DMS153 treated with DMSO at 0.1 percent for 48 hours (cell line): ENCODE results near the gene POLR2B.
"Not testable (repeated sequence)": the region's sequence is repeated elsewhere in the genome, so short reads cannot be mapped to it uniquely, and the experiment has no call there.

Experiments used
- DNase-seq: peaks from one replicate; lab custom pipeline; 2025; ENCODE audit not compliant: unreplicated experiment; lab: John Stamatoyannopoulos, UW

The POLR2B gene

GRCh38 chr4:56978750-56979303 is at the start of gene POLR2B:
TSS of gene POLR2B (plus strand) at chr4:56978896. CDS start at chr4:56978986, 90 bp downstream.
- peak; percentile 96 for DNase-seq

DNA sequence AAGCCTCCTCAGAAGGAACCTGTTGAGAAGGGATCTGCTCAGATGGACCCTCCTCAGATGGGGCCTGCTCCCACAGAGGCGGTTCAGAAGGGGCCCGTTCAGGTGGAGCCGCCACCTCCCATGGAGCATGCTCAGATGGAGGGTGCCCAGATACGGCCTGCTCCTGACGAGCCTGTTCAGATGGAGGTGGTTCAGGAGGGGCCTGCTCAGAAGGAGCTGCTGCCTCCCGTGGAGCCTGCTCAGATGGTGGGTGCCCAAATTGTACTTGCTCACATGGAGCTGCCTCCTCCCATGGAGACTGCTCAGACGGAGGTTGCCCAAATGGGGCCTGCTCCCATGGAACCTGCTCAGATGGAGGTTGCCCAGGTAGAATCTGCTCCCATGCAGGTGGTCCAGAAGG is 48.1 kb upstream of the POLR2B start:
- no peak for DNase-seq

- DNase-seq = no peak
Measured at GRCh38 chr4:56931924-56932323, 46.8 kb upstream of the POLR2B start.

GRCh38 chr4:56937262-56937661 is 41.4 kb upstream of the POLR2B start:
- no peak for DNase-seq

GRCh38 chr4:56939826-56940225 is 38.9 kb upstream of the POLR2B start:
- not testable (repeated sequence) for DNase-seq

- no peak for DNase-seq
Measured at GRCh38 chr4:56940403-56940802, 38.3 kb upstream of the POLR2B start.

DNA sequence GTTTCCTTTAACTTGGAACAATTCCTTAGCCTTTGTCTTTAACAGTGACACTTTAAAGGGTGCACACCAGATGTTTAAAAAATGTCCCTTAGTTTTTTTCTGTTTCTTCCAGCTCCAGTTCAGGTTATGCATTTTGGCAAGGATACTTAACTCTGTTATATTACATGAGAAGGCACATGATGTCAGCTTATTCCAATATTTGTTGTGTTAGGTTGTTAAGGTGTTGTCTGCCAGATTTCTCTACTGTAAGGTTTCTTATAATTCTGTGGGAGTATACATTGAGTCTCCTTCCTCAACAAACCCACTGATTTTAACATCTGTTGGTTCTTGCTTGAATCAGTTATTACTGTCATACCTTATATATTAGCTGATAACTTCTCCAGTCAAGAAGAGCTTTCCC is 37.7 kb upstream of the POLR2B start:
- no peak for DNase-seq

DNA sequence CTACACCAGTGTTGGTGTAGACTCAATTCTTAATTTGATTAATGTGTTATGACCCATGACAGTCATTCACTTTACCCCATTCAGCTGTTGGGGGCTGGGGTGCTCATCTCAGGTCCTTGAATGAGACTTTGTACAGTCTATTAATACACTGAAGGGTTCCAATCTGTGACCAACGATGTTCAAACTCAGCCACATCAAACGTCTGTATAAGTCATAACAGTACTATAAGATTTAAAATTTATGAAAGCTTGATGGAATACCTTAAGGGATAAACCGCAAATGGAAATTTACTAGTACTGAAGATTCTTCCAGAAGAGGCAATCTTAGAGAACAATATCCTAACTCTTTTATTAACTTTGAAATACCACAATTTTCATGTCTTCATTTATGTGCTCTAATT is 37.3 kb upstream of the POLR2B start:
- no peak for DNase-seq

GRCh38 chr4:56953680-56954520 is 24.8 kb upstream of the POLR2B start:
- DNase-seq = no peak

- no peak for DNase-seq
Measured at GRCh38 chr4:56958111-56958517, 20.6 kb upstream of the POLR2B start.

DNA sequence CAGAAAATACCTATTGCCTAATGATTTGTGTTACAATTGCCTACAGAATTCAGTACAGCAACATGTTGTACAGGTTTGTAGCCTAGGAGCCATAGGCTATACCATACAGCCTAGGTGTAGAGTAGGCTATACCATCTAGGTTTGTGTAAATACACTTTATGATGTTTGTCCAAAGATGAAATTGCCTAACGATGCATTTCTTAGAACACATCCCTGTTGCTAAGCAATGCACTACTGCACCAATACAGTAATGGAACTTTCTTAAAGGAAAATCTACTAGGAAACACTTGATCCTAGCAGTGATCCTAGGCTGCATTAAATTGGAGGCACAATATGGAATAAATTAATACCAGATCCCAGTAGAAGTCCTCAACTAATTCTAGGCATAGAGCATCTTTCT is 19.6 kb upstream of the POLR2B start:
- DNase-seq = no peak

- DNase-seq = no peak
Measured at GRCh38 chr4:56961107-56961500, 17.6 kb upstream of the POLR2B start.

- DNase-seq = no peak
Measured at GRCh38 chr4:56971383-56971782, 7.3 kb upstream of the POLR2B start.

DNA sequence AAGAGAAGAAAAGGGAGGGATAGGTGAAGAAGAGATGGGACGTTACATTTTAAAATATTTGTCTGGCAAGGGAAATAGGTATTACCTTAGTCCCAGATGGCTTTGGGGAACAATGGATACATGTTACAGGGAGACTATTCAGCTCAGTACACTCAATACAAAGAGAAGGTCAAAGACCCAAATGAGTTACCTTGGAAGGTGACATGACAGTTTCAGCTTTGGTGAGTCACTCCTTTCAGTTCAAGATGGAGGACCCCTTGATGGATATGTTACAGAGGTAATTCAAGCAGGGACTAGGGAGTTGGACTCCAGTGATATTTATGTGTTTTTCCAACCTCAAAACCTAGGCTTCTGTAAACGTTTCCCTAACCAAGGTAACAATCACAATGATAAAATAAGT is 6.3 kb upstream of the POLR2B start:
- DNase-seq = no peak

DNA sequence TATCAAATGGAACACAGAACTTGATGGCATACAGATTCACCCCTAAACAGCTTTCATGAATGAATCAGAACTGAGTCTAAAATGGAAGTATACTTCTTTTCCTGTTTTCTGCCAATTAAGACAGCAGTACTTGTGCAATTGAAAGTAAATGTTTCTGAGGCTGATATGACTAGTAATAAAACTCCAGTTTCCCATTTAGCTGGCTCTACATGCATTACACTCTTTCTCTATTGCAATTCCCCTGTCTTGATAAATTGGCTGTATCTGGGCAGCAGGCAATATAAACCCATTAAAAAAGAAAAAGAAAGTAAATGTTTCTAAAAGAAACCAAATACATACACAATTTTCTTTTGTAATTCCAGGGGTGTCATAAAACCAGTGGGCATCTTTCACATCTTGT is 5.9 kb upstream of the POLR2B start:
- no peak for DNase-seq

DNA sequence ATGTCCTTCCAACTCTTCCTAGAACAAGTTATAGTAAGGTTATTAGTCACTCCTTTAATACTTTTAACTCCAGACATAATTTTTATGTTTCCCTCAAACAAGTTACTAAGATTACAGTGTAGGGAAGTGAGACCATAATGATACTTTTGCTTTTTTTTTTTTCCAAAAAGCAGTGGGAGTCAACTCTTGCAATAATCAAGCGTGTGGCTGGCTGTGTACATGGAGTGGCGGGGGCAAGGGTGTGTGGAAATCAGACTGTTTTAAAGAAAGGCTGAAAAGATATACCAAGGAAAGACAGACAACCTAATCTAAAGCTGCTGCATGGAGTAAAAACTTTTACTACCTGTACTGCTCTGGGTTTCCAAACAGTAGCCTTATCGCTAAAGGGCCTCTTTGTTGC is 5.4 kb upstream of the POLR2B start:
- DNase-seq = no peak

DNA sequence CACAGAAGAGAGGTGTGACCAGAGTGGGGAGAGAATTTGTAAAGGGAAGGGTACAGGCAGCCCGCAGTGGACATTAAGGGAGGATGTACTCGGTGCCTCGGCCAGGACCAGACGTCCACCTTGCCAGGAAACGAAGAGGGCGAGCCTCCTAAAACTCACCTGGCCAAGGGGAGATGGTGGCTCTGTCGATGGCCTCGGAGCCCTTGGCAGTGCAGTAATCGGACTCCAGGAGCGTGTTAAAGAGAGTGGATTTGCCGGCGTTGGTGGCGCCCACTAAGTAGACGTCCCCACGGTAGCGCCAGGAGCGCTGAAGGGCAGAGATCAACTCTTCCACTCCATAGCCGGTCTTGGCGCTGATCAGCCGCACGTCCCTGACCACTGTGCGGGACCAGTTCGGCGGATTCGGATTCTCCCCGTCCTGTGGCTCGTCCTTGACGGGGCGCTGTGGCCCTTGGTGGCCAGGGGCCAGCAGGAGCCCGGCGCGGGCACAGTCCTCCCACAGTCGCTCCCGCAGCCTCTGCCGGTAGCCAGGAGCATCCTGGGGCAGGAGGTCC is 2.3 kb upstream of the POLR2B start:
- no peak for DNase-seq

- DNase-seq = no peak
Measured at GRCh38 chr4:56976837-56977320, 1.8 kb upstream of the POLR2B start.

DNA sequence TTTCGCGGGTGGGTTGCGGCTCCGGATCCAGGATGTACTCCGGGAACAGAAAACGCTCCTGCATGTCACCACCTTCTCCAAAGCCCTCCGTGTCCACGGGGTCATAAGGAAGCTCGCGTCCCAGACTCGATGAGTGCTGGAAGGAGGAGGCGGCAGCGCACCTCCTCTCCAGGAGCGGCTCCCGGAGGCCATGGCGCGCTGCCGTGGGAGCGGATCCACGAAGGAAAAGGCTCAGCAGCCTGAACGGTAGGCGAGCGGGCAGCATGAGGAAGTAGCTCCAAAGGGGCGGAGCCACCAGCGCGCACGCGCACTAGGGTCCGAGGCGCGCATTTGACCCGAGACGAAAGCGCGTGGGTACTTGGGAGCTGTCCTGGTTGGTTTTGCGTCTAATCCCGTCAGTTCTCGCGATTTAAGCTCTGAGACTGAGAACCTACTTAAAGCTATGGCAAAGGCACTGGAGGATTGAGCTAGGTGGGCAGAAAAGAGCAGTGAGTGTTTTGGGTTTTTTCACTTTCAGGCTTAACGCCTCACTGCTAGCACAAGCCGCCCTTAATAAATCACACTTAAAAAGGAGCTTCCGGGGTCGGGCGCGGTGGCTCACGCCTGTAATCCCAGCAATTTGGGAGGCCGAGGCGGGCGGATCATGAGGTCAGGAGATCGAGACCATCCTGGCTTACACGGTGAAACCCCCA is 1.2 kb upstream of the POLR2B start, which contains the start of gene NOA1:
TSS of gene NOA1 (minus strand) at position 286 of the 692 bp plus-strand sequence. CDS start at position 265, 21 bp downstream.
- DNase-seq = peak; percentile 90

- DNase-seq = no peak
Measured at GRCh38 chr4:56979421-56980072, 851 bp downstream of the POLR2B start.

GRCh38 chr4:56981795-56982201 is 3.1 kb downstream of the POLR2B start:
- DNase-seq = no peak
